HepG2 (cell line): ENCODE measurements around the gene IMPACT. TPM values are rescaled to one million over a fixed set of nuclear protein-coding genes. Genes with fewer than 3 reads are reported as not detected.

Experiments
- ARNTL ChIP-seq: sonication (generic); formaldehyde crosslinking; IDR thresholded peaks from 2 replicates; pipeline ENCODE4 v1.4.0; 2020; ENCODE audit warnings: mild to moderate bottlenecking, missing genetic modification reagents
- BHLHE40 ChIP-seq: IDR thresholded peaks from 2 replicates; pipeline ENCODE4 v1.6.1; 2011; ENCODE audit warnings: low read length, improper control_type of control experiment
- CBX2 ChIP-seq, 2 experiments: fragments of 200-600 bp in 1 of 2; sonication (generic); formaldehyde crosslinking in 1 of 2; IDR thresholded peaks; 2 replicates each; pipeline versions ENCODE4 v1.7.0 to v1.8.1; 2018 to 2022; ENCODE audit warnings: low read depth in 2 of 2, low read length in 1 of 2, mild to moderate bottlenecking in 1 of 2, missing genetic modification reagents in 1 of 2
- GABPB1 ChIP-seq: IDR thresholded peaks from 2 replicates; pipeline ENCODE4 v1.6.1; 2016; ENCODE audit warnings: mild to moderate bottlenecking, missing genetic modification reagents, moderate library complexity, missing compliant biosample characterization
- MTF2 ChIP-seq: sonication (generic); formaldehyde crosslinking; IDR thresholded peaks from 2 replicates; pipeline ENCODE4 v1.5.0; 2020; ENCODE audit warnings: missing genetic modification reagents, borderline replicate concordance
- SP5 ChIP-seq: IDR thresholded peaks from 2 replicates; pipeline ENCODE4 v1.6.1; 2016; ENCODE audit warnings: low read depth, borderline replicate concordance
- polyA plus RNA-seq, 8 experiments: library from polyadenylated mRNA; depleted of rRNA in 3 of 8; stranded (reverse) in 7 of 8; unstranded in 1 of 8; fragments of >200 nt; fragmentation: Illumina TruSeq in 4 of 8; extraction: Trizol in 4 of 8; gene quantifications; 2 replicates each; pipeline versions ENCODE4 v1.2.1 to v1.2.3, GENCODE V29; 2011 to 2016; ENCODE audit warnings: low read depth in 4 of 8, missing spikeins in 1 of 8, mixed read lengths in 1 of 8; ENCODE audit not compliant: insufficient read depth in 1 of 8
- total RNA-seq, 5 experiments: library from RNA; depleted of rRNA; stranded (reverse); fragments of >200 nt; fragmentation: Illumina TruSeq; extraction: Trizol; gene quantifications; 2 replicates each; pipeline ENCODE4 v1.2.3, GENCODE V29; 2016; ENCODE audit warnings: low read depth in 1 of 5
- TF ChIP-seq, protein P1 (sequence below): sonication (generic); formaldehyde crosslinking; IDR thresholded peaks from 2 replicates; pipeline ENCODE4 v1.5.1; 2020; ENCODE audit warnings: missing genetic modification reagents, mild to moderate bottlenecking, borderline replicate concordance
- TF ChIP-seq, protein P2 (sequence below): sonication (generic); formaldehyde crosslinking; IDR thresholded peaks from 2 replicates; pipeline ENCODE4 v1.5.0; 2020; ENCODE audit warnings: mild to moderate bottlenecking, missing genetic modification reagents, borderline replicate concordance
- TF ChIP-seq, protein P3 (sequence below): sonication (generic); formaldehyde crosslinking; IDR thresholded peaks from 2 replicates; pipeline ENCODE4 v1.8.1; 2023; ENCODE audit warnings: mild to moderate bottlenecking, moderate library complexity, missing genetic modification reagents

IMPACT gene
- total and polyA plus RNA-seq, 2 of the 13 experiments (the other 11 are each of a cell fraction or from before 2014, with no cell fraction given), result 5.0 to 7.7 TPM

DNA sequence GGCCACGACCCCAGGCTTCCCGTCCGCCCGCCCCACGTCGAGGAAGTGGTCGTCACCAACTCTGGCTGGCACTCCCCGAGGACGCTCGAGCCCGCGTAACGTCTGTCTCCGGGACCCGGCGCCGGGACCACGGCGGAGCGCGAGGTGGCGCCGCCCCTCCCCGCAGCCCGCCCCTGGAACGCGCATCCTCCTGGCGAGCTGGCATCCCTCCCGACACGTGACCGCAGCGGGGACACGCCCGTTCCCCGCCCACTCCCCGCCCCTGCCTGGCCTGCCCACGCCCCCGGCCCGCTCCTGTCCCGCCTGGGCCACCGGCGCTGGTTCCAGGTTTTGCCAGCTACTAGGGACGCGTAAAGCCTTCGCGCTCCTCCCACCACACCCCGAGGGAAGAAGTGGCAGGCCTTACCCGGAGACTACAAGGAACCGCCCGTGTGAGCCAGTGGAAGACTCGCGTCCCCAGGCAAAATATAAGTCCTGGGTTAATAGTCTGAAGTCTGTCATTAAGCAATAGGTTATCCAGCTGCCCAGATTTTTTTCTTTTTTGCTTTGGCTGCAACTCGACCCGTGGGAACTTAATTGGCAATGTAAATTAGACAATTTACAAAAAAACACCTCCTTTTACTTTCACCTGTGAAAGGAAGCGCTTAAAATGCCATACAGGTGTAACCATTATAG lies 28.6 kb upstream of the IMPACT start, which contains the start of gene OSBPL1A (continued):
- no peak for TF ChIP-seq CBX2 (IDR thresholded peaks at IDR 0.05; ENCODE audit: low read depth, low read length)
- no peak for TF ChIP-seq CBX2 (CRISPR knock-in tag; IDR thresholded peaks at IDR 0.05; ENCODE audit: low read depth)
- TF ChIP-seq BHLHE40, result 0 out of 2 replicates have a peak, but pooled peaks have one; percentile 39
- TF ChIP-seq MTF2, result peak; percentile 97; the same call in 1 of the 2 replicates
- TF ChIP-seq, protein P1, sequence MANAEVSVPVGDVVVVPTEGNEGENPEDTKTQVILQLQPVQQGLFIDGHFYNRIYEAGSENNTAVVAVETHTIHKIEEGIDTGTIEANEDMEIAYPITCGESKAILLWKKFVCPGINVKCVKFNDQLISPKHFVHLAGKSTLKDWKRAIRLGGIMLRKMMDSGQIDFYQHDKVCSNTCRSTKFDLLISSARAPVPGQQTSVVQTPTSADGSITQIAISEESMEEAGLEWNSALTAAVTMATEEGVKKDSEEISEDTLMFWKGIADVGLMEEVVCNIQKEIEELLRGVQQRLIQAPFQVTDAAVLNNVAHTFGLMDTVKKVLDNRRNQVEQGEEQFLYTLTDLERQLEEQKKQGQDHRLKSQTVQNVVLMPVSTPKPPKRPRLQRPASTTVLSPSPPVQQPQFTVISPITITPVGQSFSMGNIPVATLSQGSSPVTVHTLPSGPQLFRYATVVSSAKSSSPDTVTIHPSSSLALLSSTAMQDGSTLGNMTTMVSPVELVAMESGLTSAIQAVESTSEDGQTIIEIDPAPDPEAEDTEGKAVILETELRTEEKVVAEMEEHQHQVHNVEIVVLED (CRISPR knock-in tag), result no peak
- TF ChIP-seq ARNTL (CRISPR knock-in tag), result peak; percentile 78
- TF ChIP-seq, protein P2, sequence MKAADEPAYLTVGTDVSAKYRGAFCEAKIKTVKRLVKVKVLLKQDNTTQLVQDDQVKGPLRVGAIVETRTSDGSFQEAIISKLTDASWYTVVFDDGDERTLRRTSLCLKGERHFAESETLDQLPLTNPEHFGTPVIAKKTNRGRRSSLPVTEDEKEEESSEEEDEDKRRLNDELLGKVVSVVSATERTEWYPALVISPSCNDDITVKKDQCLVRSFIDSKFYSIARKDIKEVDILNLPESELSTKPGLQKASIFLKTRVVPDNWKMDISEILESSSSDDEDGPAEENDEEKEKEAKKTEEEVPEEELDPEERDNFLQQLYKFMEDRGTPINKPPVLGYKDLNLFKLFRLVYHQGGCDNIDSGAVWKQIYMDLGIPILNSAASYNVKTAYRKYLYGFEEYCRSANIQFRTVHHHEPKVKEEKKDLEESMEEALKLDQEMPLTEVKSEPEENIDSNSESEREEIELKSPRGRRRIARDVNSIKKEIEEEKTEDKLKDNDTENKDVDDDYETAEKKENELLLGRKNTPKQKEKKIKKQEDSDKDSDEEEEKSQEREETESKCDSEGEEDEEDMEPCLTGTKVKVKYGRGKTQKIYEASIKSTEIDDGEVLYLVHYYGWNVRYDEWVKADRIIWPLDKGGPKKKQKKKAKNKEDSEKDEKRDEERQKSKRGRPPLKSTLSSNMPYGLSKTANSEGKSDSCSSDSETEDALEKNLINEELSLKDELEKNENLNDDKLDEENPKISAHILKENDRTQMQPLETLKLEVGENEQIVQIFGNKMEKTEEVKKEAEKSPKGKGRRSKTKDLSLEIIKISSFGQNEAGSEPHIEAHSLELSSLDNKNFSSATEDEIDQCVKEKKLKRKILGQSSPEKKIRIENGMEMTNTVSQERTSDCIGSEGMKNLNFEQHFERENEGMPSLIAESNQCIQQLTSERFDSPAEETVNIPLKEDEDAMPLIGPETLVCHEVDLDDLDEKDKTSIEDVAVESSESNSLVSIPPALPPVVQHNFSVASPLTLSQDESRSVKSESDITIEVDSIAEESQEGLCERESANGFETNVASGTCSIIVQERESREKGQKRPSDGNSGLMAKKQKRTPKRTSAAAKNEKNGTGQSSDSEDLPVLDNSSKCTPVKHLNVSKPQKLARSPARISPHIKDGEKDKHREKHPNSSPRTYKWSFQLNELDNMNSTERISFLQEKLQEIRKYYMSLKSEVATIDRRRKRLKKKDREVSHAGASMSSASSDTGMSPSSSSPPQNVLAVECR (CRISPR knock-in tag), result 0 out of 2 replicates have a peak, but pooled peaks have one; percentile 38
- peak; percentile 43; the same call in 1 of the 2 replicates for TF ChIP-seq GABPB1 (CRISPR knock-in tag)
- TF ChIP-seq, protein P3, sequence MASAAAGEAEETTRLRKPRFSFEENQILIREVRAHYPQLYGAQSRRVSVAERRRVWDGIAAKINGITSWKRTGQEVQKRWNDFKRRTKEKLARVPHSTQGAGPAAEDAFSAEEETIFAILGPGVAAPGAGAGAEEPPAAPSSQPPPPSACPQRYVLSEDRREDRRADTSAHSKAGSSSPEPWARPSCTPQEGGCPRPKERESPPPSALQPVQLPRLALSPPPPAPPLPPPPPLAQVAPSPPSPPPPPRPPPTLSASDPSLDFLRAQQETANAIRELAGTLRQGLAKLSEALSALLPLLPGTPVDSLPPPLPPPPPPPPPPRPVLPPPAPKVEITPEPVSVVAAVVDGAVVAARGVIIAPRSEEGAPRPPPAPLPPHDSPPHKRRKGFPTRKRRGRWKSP, result no peak
- peak; percentile 43; the same call in 1 of the 2 replicates for TF ChIP-seq SP5 (CRISPR knock-in tag)
- TF ChIP-seq, all 625 proteins: peak for 10
